ENCODE measurements around the gene RAPGEF4. TPM values are rescaled to one million over a fixed set of nuclear protein-coding genes. Genes with fewer than 3 reads are reported as not detected.

The RAPGEF4 gene
- total RNA-seq, 1 donor: 0.36 TPM

- Histone ChIP-seq H3K36me3 (ENCODE audit: insufficient read depth, low read length) (no peaks in the 10 kb centered on the region), H3K27me3 (ENCODE audit: insufficient read depth, low read length) (peaks cover 13% of the 10 kb centered on the region)
- no peak for TF ChIP-seq CTCF (IDR thresholded peaks at IDR 0.05; ENCODE audit: extremely low read depth, low read depth, low read length)
Measured at GRCh38 chr2:172804423-172804822, 68.8 kb downstream of the RAPGEF4 start.

DNA sequence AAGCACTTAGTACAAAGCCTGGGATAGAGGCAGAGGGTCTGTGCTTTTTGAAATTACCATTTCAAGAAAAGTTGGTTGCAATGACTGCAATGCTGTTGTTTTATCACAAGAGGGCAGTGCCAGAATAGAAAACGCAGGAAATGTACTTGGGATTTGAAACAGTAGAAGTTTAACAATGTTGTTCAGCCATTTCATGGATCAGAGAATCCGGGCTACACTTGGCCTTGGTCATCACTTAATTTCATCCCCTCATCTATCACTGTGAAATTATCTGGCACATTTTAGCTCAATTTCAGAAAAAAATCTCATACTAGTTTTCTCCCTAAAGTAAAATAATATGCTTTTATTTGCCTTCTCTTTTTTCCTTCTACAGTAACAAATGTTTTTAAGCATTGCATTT lies 70.8 kb downstream of the RAPGEF4 start:
- Histone ChIP-seq H3K4me2 (ENCODE audit: insufficient read depth, low read length) (no peak overlapping the region), H3K4me1 (ENCODE audit: insufficient read depth, low read length) (peaks cover 3% of the 10 kb centered on the region), H3K27ac (ENCODE audit: low read depth, low read length) (no peak overlapping the region), H4K20me1 (ENCODE audit: insufficient read depth, low read length) (no peaks in the 10 kb centered on the region), H2AFZ (ENCODE audit: low read length) (peak overlapping the region; percentile 81), H3K9me3 (ENCODE audit: low read depth, low read length) (no peaks in the 10 kb centered on the region), H3K27me3 (ENCODE audit: insufficient read depth, low read length) (peaks cover 8% of the 10 kb centered on the region), H3K4me3 (ENCODE audit: insufficient read depth, low read length) (no peak overlapping the region), H3K36me3 (ENCODE audit: insufficient read depth, low read length) (no peaks in the 10 kb centered on the region), H3K79me2 (ENCODE audit: insufficient read depth, low read length) (no peaks in the 10 kb centered on the region)
- peak; percentile 88 for TF ChIP-seq CTCF (IDR thresholded peaks at IDR 0.05; ENCODE audit: extremely low read depth, low read depth, low read length)
- DNase-seq (ENCODE audit: insufficient read length, low spot score, missing footprints): peak; percentile 77

More at GRCh38 chr2:172804423-172804822, 68.8 kb downstream of the RAPGEF4 start:
- no peaks in the 10 kb centered on the region for H3K9me3 ChIP-seq (ENCODE audit: low read depth, low read length)
- H3K4me2 ChIP-seq (ENCODE audit: insufficient read depth, low read length): no peak overlapping the region
- H2AFZ ChIP-seq (ENCODE audit: low read length): no peak overlapping the region
- H3K4me3 ChIP-seq (ENCODE audit: insufficient read depth, low read length): no peak overlapping the region
- no peak overlapping the region for H3K27ac ChIP-seq (ENCODE audit: low read depth, low read length)
- H4K20me1 ChIP-seq (ENCODE audit: insufficient read depth, low read length): no peaks in the 10 kb centered on the region
- H3K4me1 ChIP-seq (ENCODE audit: insufficient read depth, low read length): peaks cover 3% of the 10 kb centered on the region
- H3K79me2 ChIP-seq (ENCODE audit: insufficient read depth, low read length): no peaks in the 10 kb centered on the region
- DNase-seq (ENCODE audit: insufficient read length, low spot score, missing footprints): no peak

GRCh38 chr2:172806996-172807395 lies 71.4 kb downstream of the RAPGEF4 start:
- no peak for DNase-seq (ENCODE audit: insufficient read length, low spot score, missing footprints)
- H2AFZ ChIP-seq (ENCODE audit: low read length): peak overlapping the region; percentile 81
- no peak overlapping the region for H3K4me2 ChIP-seq (ENCODE audit: insufficient read depth, low read length)
- H3K4me3 ChIP-seq (ENCODE audit: insufficient read depth, low read length): no peak overlapping the region
- H3K79me2 ChIP-seq (ENCODE audit: insufficient read depth, low read length): no peaks in the 10 kb centered on the region
- no peak overlapping the region for H3K27ac ChIP-seq (ENCODE audit: low read depth, low read length)
- no peaks in the 10 kb centered on the region for H4K20me1 ChIP-seq (ENCODE audit: insufficient read depth, low read length)
- H3K27me3 ChIP-seq (ENCODE audit: insufficient read depth, low read length): peaks cover 13% of the 10 kb centered on the region
- TF ChIP-seq CTCF (IDR thresholded peaks at IDR 0.05; ENCODE audit: extremely low read depth, low read depth, low read length): no peak
- H3K4me1 ChIP-seq (ENCODE audit: insufficient read depth, low read length): peaks cover 3% of the 10 kb centered on the region
- no peaks in the 10 kb centered on the region for H3K9me3 ChIP-seq (ENCODE audit: low read depth, low read length)
- H3K36me3 ChIP-seq (ENCODE audit: insufficient read depth, low read length): no peaks in the 10 kb centered on the region

DNA sequence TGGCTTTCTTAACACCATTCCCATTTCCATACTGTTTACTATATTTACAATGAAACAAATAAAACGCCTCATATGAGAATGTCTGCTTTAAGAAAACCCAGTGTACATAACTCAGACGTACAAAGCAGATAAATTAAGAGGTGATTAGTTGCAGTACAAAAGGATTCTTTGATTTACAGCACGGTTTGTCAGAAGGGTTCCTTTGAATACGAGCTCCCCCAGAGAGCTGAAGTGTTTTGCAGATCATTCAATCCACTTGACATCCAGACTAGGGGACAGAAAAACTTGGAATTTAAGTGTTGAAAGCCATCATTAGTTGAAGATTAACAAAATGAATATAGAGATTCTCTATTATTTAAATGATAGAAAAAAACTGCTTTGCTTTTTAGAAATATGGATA lies 72.5 kb downstream of the RAPGEF4 start:
- Histone ChIP-seq H4K20me1 (ENCODE audit: insufficient read depth, low read length) (no peaks in the 10 kb centered on the region), H3K4me2 (ENCODE audit: insufficient read depth, low read length) (no peak overlapping the region), H2AFZ (ENCODE audit: low read length) (no peak overlapping the region), H3K36me3 (ENCODE audit: insufficient read depth, low read length) (no peaks in the 10 kb centered on the region), H3K79me2 (ENCODE audit: insufficient read depth, low read length) (no peaks in the 10 kb centered on the region), H3K4me1 (ENCODE audit: insufficient read depth, low read length) (peaks cover 3% of the 10 kb centered on the region), H3K9me3 (ENCODE audit: low read depth, low read length) (no peaks in the 10 kb centered on the region), H3K4me3 (ENCODE audit: insufficient read depth, low read length) (no peak overlapping the region), H3K27me3 (ENCODE audit: insufficient read depth, low read length) (peaks cover 23% of the 10 kb centered on the region), H3K27ac (ENCODE audit: low read depth, low read length) (no peak overlapping the region)
- no peak for DNase-seq (ENCODE audit: insufficient read length, low spot score, missing footprints)
- TF ChIP-seq CTCF (IDR thresholded peaks at IDR 0.05; ENCODE audit: extremely low read depth, low read depth, low read length): no peak
